HG03196 (cell line): Measurements from ENCODE around the gene PACS1.

Source experiments
- ATAC-seq: cut with Tn5 transposase; IDR thresholded peaks from one replicate; pipeline ENCODE4 v1.9.1; 2021; ENCODE audit not compliant: unreplicated experiment

The PACS1 gene

GRCh38 chr11:66219846-66220565 is 149.9 kb downstream of the PACS1 start:
- ATAC-seq, result no peak

- ATAC-seq, result no peak
These were observed 150.5 kb downstream of the PACS1 start for GRCh38 chr11:66220566-66220935.

GRCh38 chr11:66221012-66221411 is 150.9 kb downstream of the PACS1 start:
- no peak for ATAC-seq

GRCh38 chr11:66221726-66222236 is 151.7 kb downstream of the PACS1 start:
- ATAC-seq, result no peak

- ATAC-seq, result peak; percentile 78
These were observed 152.5 kb downstream of the PACS1 start for GRCh38 chr11:66222358-66223149.

- no peak for ATAC-seq
These were observed 154.3 kb downstream of the PACS1 start for GRCh38 chr11:66224226-66224855.

- no peak for ATAC-seq
These were observed 155.0 kb downstream of the PACS1 start for GRCh38 chr11:66225066-66225465.

GRCh38 chr11:66226101-66226500 is 156.0 kb downstream of the PACS1 start:
- no peak for ATAC-seq

GRCh38 chr11:66227700-66228099 is 157.6 kb downstream of the PACS1 start:
- ATAC-seq, result no peak

GRCh38 chr11:66228521-66228920 is 158.4 kb downstream of the PACS1 start:
- ATAC-seq, result no peak

GRCh38 chr11:66230156-66230555 is 160.1 kb downstream of the PACS1 start:
- no peak for ATAC-seq

GRCh38 chr11:66230978-66231377 is 160.9 kb downstream of the PACS1 start:
- no peak for ATAC-seq

GRCh38 chr11:66231561-66231960 is 161.5 kb downstream of the PACS1 start:
- no peak for ATAC-seq

- ATAC-seq, result no peak
These were observed 162.7 kb downstream of the PACS1 start for GRCh38 chr11:66232769-66233168.

- ATAC-seq, result no peak
These were observed 163.2 kb downstream of the PACS1 start for GRCh38 chr11:66233301-66233700.

GRCh38 chr11:66235141-66235540 is 165.1 kb downstream of the PACS1 start:
- no peak for ATAC-seq

GRCh38 chr11:66237867-66238266 is 167.8 kb downstream of the PACS1 start:
- ATAC-seq, result no peak

GRCh38 chr11:66238786-66239413 is 168.8 kb downstream of the PACS1 start:
- no peak for ATAC-seq

GRCh38 chr11:66239511-66239910 is 169.4 kb downstream of the PACS1 start:
- no peak for ATAC-seq

- no peak for ATAC-seq
These were observed 170.1 kb downstream of the PACS1 start for GRCh38 chr11:66239998-66240780.

GRCh38 chr11:66240781-66241136 is 170.7 kb downstream of the PACS1 start:
- ATAC-seq, result no peak
